B cell (primary cell): ENCODE measurements around the gene NTRK2.

Experiments used
- CTCF ChIP-seq: fragments of 200-600 bp; IDR thresholded peaks from one replicate; pipeline ENCODE4 v1.8.0; 2022; ENCODE audit warnings: antibody characterized with exemption, mild to moderate bottlenecking
- EZH2 ChIP-seq: IDR thresholded peaks from 2 replicates; pipeline ENCODE4 v1.6.1; 2012; ENCODE audit warnings: borderline replicate concordance, low read depth, mild to moderate bottlenecking, moderate library complexity, low read length; ENCODE audit not compliant: insufficient read depth, poor library complexity, severe bottlenecking

- no peak for TF ChIP-seq CTCF
- TF ChIP-seq EZH2 = no peak
Observed at GRCh38 chr9:85030316-85030715, 360.8 kb downstream of the NTRK2 start.
